ENCODE data around the gene IKZF3.

IKZF3 gene

GRCh38 chr17:39816272-39816671 lies 47.8 kb downstream of the IKZF3 start:
- DNase-seq (ENCODE audit: low read depth in 2 of 2), result no peak

- no peak for DNase-seq (ENCODE audit: low read depth in 2 of 2)
Measured at GRCh38 chr17:39814497-39814896, 49.6 kb downstream of the IKZF3 start.

GRCh38 chr17:39813631-39814030 lies 50.5 kb downstream of the IKZF3 start:
- peak in 1 of 2 donors; percentile 34 for DNase-seq (ENCODE audit: low read depth in 2 of 2)

GRCh38 chr17:39812466-39812865 lies 51.6 kb downstream of the IKZF3 start:
- DNase-seq (ENCODE audit: low read depth in 2 of 2), result no peak

- DNase-seq (ENCODE audit: low read depth in 2 of 2), result no peak
Measured at GRCh38 chr17:39810939-39811728, 53.0 kb downstream of the IKZF3 start.

- no peak for DNase-seq (ENCODE audit: low read depth in 2 of 2)
Measured at GRCh38 chr17:39809221-39809620, 54.9 kb downstream of the IKZF3 start.

- DNase-seq (ENCODE audit: low read depth in 2 of 2), result no peak
Measured at GRCh38 chr17:39808409-39808997, 55.6 kb downstream of the IKZF3 start.

GRCh38 chr17:39804839-39805238 lies 59.3 kb downstream of the IKZF3 start:
- DNase-seq (ENCODE audit: low read depth in 2 of 2), result no peak

- no peak for DNase-seq (ENCODE audit: low read depth in 2 of 2)
Measured at GRCh38 chr17:39801055-39801454, 63.1 kb downstream of the IKZF3 start.

- peak in 1 of 2 donors; percentile 44 for DNase-seq (ENCODE audit: low read depth in 2 of 2)
Measured at GRCh38 chr17:39800540-39800939, 63.6 kb downstream of the IKZF3 start.

GRCh38 chr17:39799395-39799794 lies 64.7 kb downstream of the IKZF3 start:
- DNase-seq (ENCODE audit: low read depth in 2 of 2), result no peak

GRCh38 chr17:39794249-39794970 lies 69.7 kb downstream of the IKZF3 start:
- DNase-seq (ENCODE audit: low read depth in 2 of 2), result no peak

- no peak for DNase-seq (ENCODE audit: low read depth in 2 of 2)
Measured at GRCh38 chr17:39793301-39793872, 70.7 kb downstream of the IKZF3 start.

- no peak for DNase-seq (ENCODE audit: low read depth in 2 of 2)
Measured at GRCh38 chr17:39792526-39793221, 71.4 kb downstream of the IKZF3 start.

GRCh38 chr17:39791111-39791992 lies 72.8 kb downstream of the IKZF3 start:
- no peak for DNase-seq (ENCODE audit: low read depth in 2 of 2)

- DNase-seq (ENCODE audit: low read depth in 2 of 2), result no peak
Measured at GRCh38 chr17:39787743-39788484, 76.2 kb downstream of the IKZF3 start.

- DNase-seq (ENCODE audit: low read depth in 2 of 2), result no peak
Measured at GRCh38 chr17:39787041-39787440, 77.1 kb downstream of the IKZF3 start.

- no peak for DNase-seq (ENCODE audit: low read depth in 2 of 2)
Measured at GRCh38 chr17:39782980-39783379, 81.1 kb downstream of the IKZF3 start.

- DNase-seq (ENCODE audit: low read depth in 2 of 2), result no peak
Measured at GRCh38 chr17:39782481-39782880, 81.6 kb downstream of the IKZF3 start.

GRCh38 chr17:39781861-39782213 lies 82.3 kb downstream of the IKZF3 start:
- DNase-seq (ENCODE audit: low read depth in 2 of 2), result no peak
